ENCODE results near the gene RPL10A.
"Not testable (repeated sequence)": the region's sequence is repeated elsewhere in the genome, so short reads cannot be mapped to it uniquely, and the experiment has no call there.

RPL10A gene

DNA sequence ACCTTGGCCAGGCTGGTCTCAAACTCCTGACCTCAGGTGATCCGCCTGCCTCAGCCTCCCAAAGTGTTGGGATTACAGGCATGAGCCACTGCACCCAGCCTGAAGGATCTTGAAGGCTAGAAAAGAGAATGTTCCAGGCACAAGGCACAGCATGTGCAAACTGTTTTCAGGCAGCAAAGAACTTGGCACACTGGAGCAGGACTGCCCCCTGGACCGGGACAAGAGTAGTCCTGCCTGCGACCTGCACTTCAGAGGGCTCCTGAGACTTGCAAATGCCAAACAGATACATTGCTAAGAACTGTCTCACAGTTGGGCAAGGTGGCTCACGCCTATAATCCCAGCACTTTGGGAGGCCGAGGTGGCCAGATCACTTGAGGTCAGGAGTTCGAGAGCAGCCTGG lies 47.7 kb downstream of the RPL10A start:
- not testable (repeated sequence) for DNase-seq

GRCh38 chr6:35516712-35517111 lies 48.5 kb downstream of the RPL10A start:
- DNase-seq, result no peak

GRCh38 chr6:35517978-35518377 lies 49.8 kb downstream of the RPL10A start:
- DNase-seq, result not testable (repeated sequence)

GRCh38 chr6:35518566-35519312 lies 50.5 kb downstream of the RPL10A start:
- DNase-seq, result no peak

GRCh38 chr6:35519313-35520015 lies 51.3 kb downstream of the RPL10A start:
- no peak for DNase-seq
